CD14-positive monocyte (primary cell): ENCODE measurements around the gene HINT2. TPM values are rescaled to one million over a fixed set of nuclear protein-coding genes. Genes with fewer than 3 reads are reported as not detected.

Experiments
- DNase-seq, 3 donors: peaks; one replicate each; pipeline ENCODE4 v3.0.0-alpha.2; 2011 to 2022
- H2AFZ ChIP-seq: 2 replicates; pipeline ENCODE4 v1.6.0; 2012; ENCODE audit warnings: mild to moderate bottlenecking, low read depth, low read length, inconsistent platforms; ENCODE audit not compliant: insufficient read depth, poor library complexity, severe bottlenecking
- H3K27ac ChIP-seq, 2 donors: 1 replicate in 1 of 2; 2 replicates in 1 of 2; pipeline ENCODE4 v1.5.1; 2012 to 2013; ENCODE audit warnings: low read length in 2 of 2, control low read depth in 1 of 2, inconsistent platforms in 1 of 2, low read depth in 1 of 2, mild to moderate bottlenecking in 1 of 2
- H3K27me3 ChIP-seq, 2 donors: one replicate each; pipeline versions ENCODE4 v1.6.0 to v1.6.1; 2011 to 2013; ENCODE audit warnings: low read length in 2 of 2; ENCODE audit not compliant: control insufficient read depth in 2 of 2, insufficient read depth in 2 of 2
- H3K36me3 ChIP-seq, 2 donors: replicated peaks in 1 of 2; 1 replicate in 1 of 2; 2 replicates in 1 of 2; pipeline versions ENCODE4 v1.5.1 to v1.6.1; 2012 to 2013; ENCODE audit warnings: low read length in 2 of 2, control low read depth in 1 of 2, inconsistent platforms in 1 of 2, mild to moderate bottlenecking in 1 of 2; ENCODE audit not compliant: insufficient read depth in 2 of 2, control insufficient read depth in 1 of 2
- H3K4me1 ChIP-seq, 2 donors: 1 replicate in 1 of 2; 2 replicates in 1 of 2; pipeline versions ENCODE4 v1.5.1 to v1.6.1; 2012 to 2013; ENCODE audit warnings: low read length in 2 of 2, control low read depth in 1 of 2, inconsistent platforms in 1 of 2, mild to moderate bottlenecking in 1 of 2, moderate library complexity in 1 of 2; ENCODE audit not compliant: insufficient read depth in 2 of 2, control insufficient read depth in 1 of 2
- H3K4me2 ChIP-seq: replicated peaks from 2 replicates; pipeline ENCODE3; 2012; ENCODE audit warnings: low read length, moderate library complexity, mild to moderate bottlenecking; ENCODE audit not compliant: poor library complexity, severe bottlenecking; ENCODE audit errors: extremely low read depth
- H3K4me3 ChIP-seq, 3 experiments: fragments of 200-600 bp in 1 of 3; sonication (generic) in 1 of 3; replicated peaks in 1 of 3; 1 replicate in 2 of 3; 2 replicates in 1 of 3; pipeline ENCODE4 v1.5.1; 2011 to 2013; ENCODE audit warnings: low read length in 3 of 3, mild to moderate bottlenecking in 3 of 3, control low read depth in 2 of 3, low read depth in 2 of 3, inconsistent platforms in 1 of 3, moderate library complexity in 1 of 3
- H3K79me2 ChIP-seq: 2 replicates; pipeline ENCODE4 v1.6.0; 2012; ENCODE audit warnings: mild to moderate bottlenecking, control low read depth, inconsistent platforms, low read length, moderate library complexity; ENCODE audit not compliant: insufficient read depth
- H3K9ac ChIP-seq: 2 replicates; pipeline ENCODE4 v1.6.0; 2017; ENCODE audit warnings: low read length, mild to moderate bottlenecking; ENCODE audit not compliant: insufficient read depth, poor library complexity, severe bottlenecking
- H3K9me3 ChIP-seq, 2 donors: replicated peaks in 1 of 2; 1 replicate in 1 of 2; 2 replicates in 1 of 2; pipeline versions ENCODE4 v1.5.1 to v1.6.1; 2012 to 2013; ENCODE audit warnings: low read length in 2 of 2, control low read depth in 1 of 2; ENCODE audit not compliant: control insufficient read depth in 1 of 2, insufficient read depth in 1 of 2
- H4K20me1 ChIP-seq: 2 replicates; pipeline ENCODE4 v1.6.0; 2012; ENCODE audit warnings: mild to moderate bottlenecking, low read length, control low read depth, moderate library complexity; ENCODE audit not compliant: insufficient read depth
- H3K27ac Mint-ChIP-seq, 7 donors: one replicate each; pipeline ENCODE4 v1.8.0; 2020; ENCODE audit warnings: mild to moderate bottlenecking in 7 of 7, mixed read lengths in 7 of 7, moderate library complexity in 6 of 7, inconsistent platforms in 2 of 7
- H3K27me3 Mint-ChIP-seq, 3 donors: one replicate each; pipeline ENCODE4 v1.8.0; 2021 to 2022; ENCODE audit warnings: low read depth in 3 of 3, mild to moderate bottlenecking in 3 of 3, mixed read lengths in 3 of 3, moderate library complexity in 3 of 3, inconsistent platforms in 1 of 3
- H3K36me3 Mint-ChIP-seq, 2 donors: one replicate each; pipeline ENCODE4 v1.8.0; 2020; ENCODE audit warnings: mixed read lengths in 2 of 2, inconsistent platforms in 1 of 2, mild to moderate bottlenecking in 1 of 2
- H3K4me1 Mint-ChIP-seq: one replicate; pipeline ENCODE4 v1.8.0; 2020; ENCODE audit warnings: mild to moderate bottlenecking, mixed read lengths
- H3K4me3 Mint-ChIP-seq, 2 donors: one replicate each; pipeline ENCODE4 v1.8.0; 2020; ENCODE audit warnings: mild to moderate bottlenecking in 2 of 2, mixed read lengths in 2 of 2, moderate library complexity in 1 of 2
- H3K9me3 Mint-ChIP-seq, 7 donors: one replicate each; pipeline ENCODE4 v1.8.0; 2020 to 2022; ENCODE audit warnings: mixed read lengths in 7 of 7, mild to moderate bottlenecking in 6 of 7, moderate library complexity in 6 of 7, inconsistent platforms in 2 of 7
- WGBS: methylation state at CpG from one replicate; pipeline ENCODE4 v1.1.5; 2013; ENCODE audit warnings: missing lambda C conversion rate; ENCODE audit not compliant: insufficient coverage; 5-methylcytosine and 5-hydroxymethylcytosine counted together
- intact Hi-C, 2 donors: fragments of 100-400 bp; cut with micrococcal nuclease; formaldehyde crosslinking; loops; one replicate each; pipeline versions ENCODE4 v1.15.0 to v1.15.1; 2023
- polyA plus RNA-seq, 3 donors: library from polyadenylated mRNA; depleted of rRNA in 1 of 3; unstranded in 2 of 3; stranded (reverse) in 1 of 3; fragments of 300-500 nt in 2 of 3; fragments of >200 nt in 1 of 3; fragmentation: Illumina TruSeq in 2 of 3; gene quantifications; 1 replicate in 2 of 3; 2 replicates in 1 of 3; pipeline ENCODE4 v1.2.3, GENCODE V29; 2012 to 2021
- TF ChIP-seq, protein P1 (sequence below): fragments of 200-600 bp; IDR thresholded peaks from one replicate; pipeline ENCODE4 v1.8.0; 2022; ENCODE audit warnings: antibody characterized with exemption, mild to moderate bottlenecking

The HINT2 gene
- polyA plus RNA-seq, 3 donors, result 19.9 to 64.5 (median 59.1) TPM

DNA sequence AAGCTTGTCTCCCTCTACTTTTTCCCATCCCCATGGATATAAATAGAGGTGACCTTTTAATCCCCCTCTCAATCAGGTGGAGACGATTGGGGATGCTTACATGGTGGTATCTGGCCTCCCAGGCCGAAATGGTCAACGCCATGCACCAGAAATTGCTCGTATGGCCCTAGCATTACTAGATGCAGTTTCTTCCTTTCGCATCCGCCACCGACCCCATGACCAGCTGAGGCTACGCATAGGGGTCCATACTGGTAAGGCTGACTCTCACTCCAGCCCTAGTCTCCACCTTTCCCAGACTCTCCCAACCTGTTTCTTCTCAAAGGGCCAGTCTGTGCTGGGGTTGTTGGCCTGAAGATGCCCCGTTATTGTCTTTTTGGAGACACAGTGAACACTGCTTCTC is 6.4 kb downstream of the HINT2 start:
- no peak overlapping the region for H3K4me2 ChIP-seq
- peaks cover 1% of the 10 kb centered on the region for H3K79me2 ChIP-seq
- H3K27me3 ChIP-seq, result no peaks in the 10 kb centered on the region
- no peaks in the 10 kb centered on the region for H3K36me3 ChIP-seq
- H3K9ac ChIP-seq, result no peak overlapping the region
- H3K27ac Mint-ChIP-seq, result no peak overlapping the region
- H3K27me3 Mint-ChIP-seq, result peaks cover 0 to 5% (median 3%) of the 10 kb centered on the region in 3 donors
- H3K9me3 ChIP-seq, result no peaks in the 10 kb centered on the region
- intact Hi-C loops, result no loop called here
- no peak overlapping the region for H3K4me3 Mint-ChIP-seq
- H3K27ac ChIP-seq, result no peak overlapping the region
- H3K4me1 Mint-ChIP-seq, result peaks cover 17% of the 10 kb centered on the region
- no peaks in the 10 kb centered on the region for H4K20me1 ChIP-seq
- H3K36me3 Mint-ChIP-seq, result peaks cover 2 to 4% of the 10 kb centered on the region in 2 donors
- no peak overlapping the region for H2AFZ ChIP-seq
- no peak overlapping the region for H3K4me3 ChIP-seq
- TF ChIP-seq, protein P1, sequence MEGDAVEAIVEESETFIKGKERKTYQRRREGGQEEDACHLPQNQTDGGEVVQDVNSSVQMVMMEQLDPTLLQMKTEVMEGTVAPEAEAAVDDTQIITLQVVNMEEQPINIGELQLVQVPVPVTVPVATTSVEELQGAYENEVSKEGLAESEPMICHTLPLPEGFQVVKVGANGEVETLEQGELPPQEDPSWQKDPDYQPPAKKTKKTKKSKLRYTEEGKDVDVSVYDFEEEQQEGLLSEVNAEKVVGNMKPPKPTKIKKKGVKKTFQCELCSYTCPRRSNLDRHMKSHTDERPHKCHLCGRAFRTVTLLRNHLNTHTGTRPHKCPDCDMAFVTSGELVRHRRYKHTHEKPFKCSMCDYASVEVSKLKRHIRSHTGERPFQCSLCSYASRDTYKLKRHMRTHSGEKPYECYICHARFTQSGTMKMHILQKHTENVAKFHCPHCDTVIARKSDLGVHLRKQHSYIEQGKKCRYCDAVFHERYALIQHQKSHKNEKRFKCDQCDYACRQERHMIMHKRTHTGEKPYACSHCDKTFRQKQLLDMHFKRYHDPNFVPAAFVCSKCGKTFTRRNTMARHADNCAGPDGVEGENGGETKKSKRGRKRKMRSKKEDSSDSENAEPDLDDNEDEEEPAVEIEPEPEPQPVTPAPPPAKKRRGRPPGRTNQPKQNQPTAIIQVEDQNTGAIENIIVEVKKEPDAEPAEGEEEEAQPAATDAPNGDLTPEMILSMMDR, result no peak
- 100% methylated on average over 5 of the region's 9 CpGs for WGBS
- no peaks in the 10 kb centered on the region for H3K9me3 Mint-ChIP-seq
- H3K4me1 ChIP-seq, result peaks cover 18 to 23% of the 10 kb centered on the region in 2 donors
- DNase-seq, result no peak

DNA sequence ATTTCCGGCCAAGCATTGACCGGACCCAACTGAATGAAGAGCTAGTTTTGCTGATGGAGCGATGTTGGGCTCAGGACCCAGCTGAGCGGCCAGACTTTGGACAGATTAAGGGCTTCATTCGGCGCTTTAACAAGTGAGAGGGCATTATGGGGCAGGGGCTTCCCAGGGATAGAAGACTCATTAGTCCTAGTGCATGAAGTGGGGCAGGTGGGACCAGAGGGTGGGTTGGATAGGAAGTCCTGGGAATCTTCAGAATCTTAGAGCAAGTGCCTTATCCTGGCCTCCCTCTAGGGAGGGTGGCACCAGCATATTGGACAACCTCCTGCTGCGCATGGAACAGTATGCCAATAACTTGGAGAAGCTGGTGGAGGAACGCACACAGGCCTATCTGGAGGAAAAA is 8.7 kb downstream of the HINT2 start:
- Mint-ChIP-seq H3K9me3 (no peaks in the 10 kb centered on the region), H3K4me3 (no peak overlapping the region), H3K27me3 (peaks cover 1 to 4% (median 2%) of the 10 kb centered on the region in 3 donors), H3K36me3 (peaks cover 2 to 4% of the 10 kb centered on the region in 2 donors), H3K27ac (no peak overlapping the region), H3K4me1 (peaks cover under 1% of the 10 kb centered on the region)
- no peak overlapping the region for H2AFZ ChIP-seq
- H3K4me2 ChIP-seq, result no peak overlapping the region
- WGBS, result 100% methylated on average over 7 of the region's 8 CpGs
- no peaks in the 10 kb centered on the region for H4K20me1 ChIP-seq
- TF ChIP-seq, protein P1, result no peak
- H3K79me2 ChIP-seq, result no peaks in the 10 kb centered on the region
- peaks cover 0 to under 1% of the 10 kb centered on the region in 2 donors for H3K4me1 ChIP-seq
- H3K4me3 ChIP-seq, result no peak overlapping the region
- H3K9ac ChIP-seq, result no peak overlapping the region
- intact Hi-C loops, result no loop called here
- DNase-seq, result no peak
- H3K27ac ChIP-seq, result no peak overlapping the region
- no peaks in the 10 kb centered on the region for H3K27me3 ChIP-seq
- H3K36me3 ChIP-seq, result no peaks in the 10 kb centered on the region
- no peaks in the 10 kb centered on the region for H3K9me3 ChIP-seq
